Stimulated activated CD4-positive, alpha-beta T cell treated with anti-CD3 and anti-CD28 coated beads, TNF-alpha, amount 100 ng/mL, for 1 hour (primary cell): ENCODE measurements around the gene BANF2.
"Not testable (repeated sequence)": the region's sequence is repeated elsewhere in the genome, so short reads cannot be mapped to it uniquely, and the experiment has no call there.

Source experiments
- DNase-seq, 3 donors: peaks; one replicate each; pipeline ENCODE4 v3.0.0-alpha.2; 2020; ENCODE audit warnings: low read depth in 3 of 3, low spot score in 1 of 3

Gene BANF2

GRCh38 chr20:17682103-17682888, 17.5 kb upstream of the BANF2 start, which contains the start of gene RRBP1:
Gene RRBP1, minus strand, starts transcription at chr20:17682242. Its CDS starts 21,735 bp downstream, at chr20:17660507.
- DNase-seq: peak; percentile 88 to 94 (median 93)

- DNase-seq: no peak
These were observed 16.9 kb upstream of the BANF2 start for GRCh38 chr20:17682889-17683198.

- DNase-seq: no peak
These were observed 16.3 kb upstream of the BANF2 start for GRCh38 chr20:17683218-17684076.

- DNase-seq: no peak
These were observed 15.5 kb upstream of the BANF2 start for GRCh38 chr20:17684077-17684888.

- DNase-seq: no peak
These were observed 14.6 kb upstream of the BANF2 start for GRCh38 chr20:17685168-17685567.

- no peak for DNase-seq
These were observed 12.0 kb upstream of the BANF2 start for GRCh38 chr20:17687800-17688199.

- no peak for DNase-seq
These were observed 10.8 kb upstream of the BANF2 start for GRCh38 chr20:17688965-17689364.

- DNase-seq: no peak
These were observed 9.6 kb upstream of the BANF2 start for GRCh38 chr20:17690144-17690543.

GRCh38 chr20:17691758-17692157, 8.0 kb upstream of the BANF2 start:
- no peak for DNase-seq

- no peak for DNase-seq
These were observed 6.2 kb upstream of the BANF2 start for GRCh38 chr20:17693444-17694001.

- DNase-seq: no peak
These were observed 5.0 kb upstream of the BANF2 start for GRCh38 chr20:17694767-17695166.

GRCh38 chr20:17696287-17696686, 3.5 kb upstream of the BANF2 start:
- DNase-seq: no peak

GRCh38 chr20:17697171-17697570, 2.6 kb upstream of the BANF2 start:
- no peak for DNase-seq

GRCh38 chr20:17698384-17698783, 1.4 kb upstream of the BANF2 start:
- DNase-seq: no peak

GRCh38 chr20:17700637-17701036, 871 bp downstream of the BANF2 start:
- DNase-seq: no peak

GRCh38 chr20:17701826-17702225, 2.1 kb downstream of the BANF2 start:
- DNase-seq: no peak

GRCh38 chr20:17704589-17705317, 5.0 kb downstream of the BANF2 start:
- no peak for DNase-seq

GRCh38 chr20:17705916-17706315, 6.2 kb downstream of the BANF2 start:
- DNase-seq: no peak

GRCh38 chr20:17706632-17707031, 6.9 kb downstream of the BANF2 start:
- no peak for DNase-seq

- not testable (repeated sequence) for DNase-seq
These were observed 8.2 kb downstream of the BANF2 start for GRCh38 chr20:17707951-17708350.
